DMS79 (cell line): Measurements from ENCODE around the gene MTCL1.

Experiments
- DNase-seq: peaks from one replicate; lab custom pipeline; 2025; lab: John Stamatoyannopoulos, UW

Gene MTCL1

DNA sequence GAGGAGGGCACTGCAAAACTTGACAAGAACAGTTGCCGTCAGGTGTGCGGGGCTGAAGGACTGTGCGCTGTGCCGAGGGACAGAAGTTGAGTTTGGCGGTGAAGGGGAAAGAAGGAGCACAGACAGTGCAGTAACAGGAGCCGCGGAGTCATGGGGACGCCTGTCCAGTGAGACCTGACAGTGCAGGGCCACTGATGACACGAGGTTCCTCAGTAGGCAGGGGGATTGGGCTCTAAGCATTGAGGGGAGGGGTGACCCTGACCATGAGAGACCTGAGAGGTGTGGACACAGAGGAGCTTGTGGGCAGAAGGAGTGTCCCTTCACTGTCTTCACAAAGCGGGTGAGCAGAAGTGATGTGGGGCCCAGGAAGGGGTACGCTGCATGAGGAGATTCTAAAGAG, 104.8 kb downstream of the MTCL1 start:
- DNase-seq: no peak

GRCh38 chr18:8811115-8811514, 105.8 kb downstream of the MTCL1 start:
- DNase-seq: no peak

DNA sequence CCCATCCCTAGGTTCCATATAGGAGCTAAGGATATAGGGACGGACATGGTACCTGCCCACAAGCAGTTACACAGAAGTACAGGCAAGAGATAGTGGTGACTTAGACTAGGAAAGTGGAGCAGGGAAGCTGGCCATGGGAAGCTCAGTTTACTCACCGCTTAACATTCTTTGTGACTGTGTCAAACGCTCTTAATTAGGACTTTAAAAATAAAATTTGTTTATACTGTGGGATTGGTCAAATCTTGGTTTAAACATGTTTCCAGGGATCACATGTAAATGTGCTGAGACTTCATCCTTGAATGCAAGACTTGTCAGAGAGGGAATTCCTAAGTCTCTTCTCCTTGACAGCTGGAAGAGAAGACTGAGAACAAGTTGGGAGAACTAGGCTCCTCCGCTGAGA, 107.3 kb downstream of the MTCL1 start:
- no peak for DNase-seq

GRCh38 chr18:8813611-8814010, 108.3 kb downstream of the MTCL1 start:
- DNase-seq: no peak

- no peak for DNase-seq
Observed at GRCh38 chr18:8814206-8814605, 108.8 kb downstream of the MTCL1 start.

DNA sequence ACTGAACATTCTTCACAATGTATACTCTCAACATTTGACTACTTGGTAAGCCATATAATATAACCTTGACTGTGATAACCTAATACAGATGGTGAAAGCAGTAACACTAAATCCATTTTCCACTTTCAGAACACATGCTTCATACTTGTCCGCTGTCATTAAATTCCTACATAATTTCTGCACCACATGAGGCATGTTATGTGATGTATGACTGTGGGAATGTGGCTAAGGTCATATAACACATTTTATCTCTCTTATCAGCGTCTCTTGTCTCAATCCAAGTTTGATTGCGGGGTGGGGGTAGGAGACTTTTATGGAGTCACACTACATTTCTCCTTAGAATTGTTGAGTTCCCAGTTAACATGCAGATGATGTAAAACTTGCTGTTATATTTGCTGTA, 110.9 kb downstream of the MTCL1 start:
- no peak for DNase-seq

DNA sequence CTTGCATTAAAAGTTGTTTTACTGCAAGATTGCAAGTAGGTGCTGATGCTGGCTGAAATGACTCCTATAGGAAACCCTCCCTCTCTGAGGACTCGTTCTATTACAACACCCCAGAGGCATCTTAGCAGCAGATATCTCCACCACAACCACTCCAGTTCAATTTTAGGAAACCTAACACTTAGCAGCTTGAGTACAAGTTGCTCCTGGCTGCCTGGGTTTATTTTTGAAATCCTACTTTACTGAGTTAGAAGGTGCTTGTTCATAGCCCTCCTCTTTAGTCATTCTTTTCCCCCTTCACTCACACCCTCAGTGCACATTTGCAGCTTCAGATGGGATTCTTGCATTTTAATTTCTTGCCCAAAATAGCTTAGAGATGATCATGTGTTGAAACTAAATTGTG, 111.5 kb downstream of the MTCL1 start:
- DNase-seq: no peak

GRCh38 chr18:8818982-8819381, 113.6 kb downstream of the MTCL1 start:
- DNase-seq: no peak

DNA sequence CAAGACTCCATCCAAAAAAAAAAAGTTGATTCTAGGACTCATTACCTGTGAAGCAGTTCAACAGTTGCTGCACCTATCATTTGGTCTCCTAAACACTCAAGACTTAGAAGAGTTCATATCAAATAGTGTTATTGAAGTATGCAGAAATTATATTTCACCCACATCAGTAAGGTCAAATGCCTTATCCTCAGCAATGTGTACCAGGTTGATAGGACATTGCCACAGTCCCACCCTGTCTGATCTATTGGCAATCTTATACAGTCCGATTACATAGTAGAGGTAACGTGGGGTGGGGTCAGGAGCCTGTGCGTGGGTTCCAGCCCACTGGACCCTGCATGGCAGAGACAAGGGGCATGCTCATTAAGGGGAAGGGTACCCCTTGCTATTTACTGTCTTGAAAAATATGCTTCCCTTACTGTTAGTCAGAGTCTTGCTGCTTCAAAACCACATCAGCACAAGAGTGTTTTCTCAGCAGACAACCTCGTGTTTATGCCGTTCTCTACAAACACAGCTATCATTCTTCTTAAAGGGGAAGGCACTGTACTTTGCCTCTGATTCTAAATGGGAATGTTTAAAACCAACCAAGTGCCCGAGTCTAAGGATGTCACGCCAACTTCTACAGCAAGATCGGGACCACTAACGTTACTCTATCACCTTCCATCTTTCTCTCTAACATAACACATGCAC, 115.2 kb downstream of the MTCL1 start:
- no peak for DNase-seq

- DNase-seq: no peak
Observed at GRCh38 chr18:8821083-8821465, 115.7 kb downstream of the MTCL1 start.

- DNase-seq: no peak
Observed at GRCh38 chr18:8821531-8821930, 116.2 kb downstream of the MTCL1 start.

GRCh38 chr18:8822643-8823042, 117.3 kb downstream of the MTCL1 start:
- no peak for DNase-seq

DNA sequence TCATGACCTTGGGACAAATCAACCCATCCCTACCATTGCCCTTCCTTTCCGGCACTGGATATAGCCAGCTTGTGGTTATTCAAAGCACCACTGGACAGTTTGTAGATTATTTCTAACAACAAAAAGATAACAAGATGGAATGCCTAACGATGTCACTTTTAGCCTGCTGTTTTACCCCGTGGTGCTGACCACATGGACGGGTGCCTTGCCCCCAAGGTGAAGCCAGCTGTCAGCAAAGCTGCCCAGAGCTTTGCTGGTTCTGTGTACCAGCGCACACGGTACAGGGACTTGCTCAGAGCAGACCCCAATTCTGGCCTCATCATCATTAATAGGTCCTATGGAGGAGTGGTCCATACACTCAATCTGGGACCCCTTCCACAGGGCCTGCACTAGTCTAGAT, 118.2 kb downstream of the MTCL1 start:
- no peak for DNase-seq

GRCh38 chr18:8824846-8825245, 119.5 kb downstream of the MTCL1 start:
- no peak for DNase-seq

DNA sequence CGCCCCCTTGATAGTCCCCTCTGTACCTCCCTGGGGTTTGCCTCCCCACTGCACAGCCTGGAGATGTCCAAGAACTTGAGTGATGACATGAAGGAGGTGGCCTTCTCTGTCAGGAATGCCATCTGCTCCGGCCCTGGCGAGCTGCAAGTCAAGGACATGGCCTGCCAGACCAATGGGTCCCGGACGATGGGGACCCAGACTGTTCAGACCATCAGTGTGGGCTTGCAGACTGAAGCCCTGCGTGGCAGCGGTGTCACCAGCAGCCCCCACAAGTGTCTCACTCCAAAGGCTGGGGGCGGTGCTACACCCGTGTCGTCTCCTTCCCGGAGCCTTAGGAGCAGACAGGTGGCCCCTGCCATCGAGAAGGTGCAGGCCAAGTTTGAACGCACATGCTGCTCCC, 119.9 kb downstream of the MTCL1 start:
- no peak for DNase-seq

DNA sequence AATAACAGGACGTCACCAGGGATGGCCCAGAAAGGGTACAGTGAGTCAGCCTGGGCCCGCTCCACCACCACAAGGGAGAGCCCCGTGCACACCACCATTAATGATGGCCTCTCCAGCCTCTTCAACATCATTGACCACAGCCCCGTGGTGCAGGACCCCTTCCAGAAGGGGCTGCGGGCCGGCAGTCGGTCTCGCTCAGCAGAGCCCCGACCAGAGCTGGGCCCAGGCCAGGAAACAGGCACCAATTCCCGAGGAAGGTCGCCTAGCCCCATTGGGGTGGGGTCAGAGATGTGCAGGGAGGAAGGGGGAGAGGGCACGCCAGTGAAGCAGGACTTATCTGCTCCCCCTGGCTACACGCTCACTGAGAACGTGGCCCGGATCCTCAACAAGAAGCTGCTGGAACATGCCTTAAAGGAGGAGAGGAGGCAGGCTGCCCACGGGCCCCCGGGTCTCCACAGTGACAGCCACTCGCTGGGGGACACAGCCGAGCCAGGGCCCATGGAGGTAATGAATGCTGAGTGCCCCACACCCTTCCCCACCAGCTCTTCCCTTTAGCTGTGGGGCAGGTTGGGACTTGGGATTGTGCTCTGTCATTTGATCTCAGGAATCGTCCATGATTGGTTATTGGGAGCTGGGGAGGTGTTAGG, 120.5 kb downstream of the MTCL1 start:
- no peak for DNase-seq

GRCh38 chr18:8826514-8826913, 121.2 kb downstream of the MTCL1 start:
- DNase-seq: no peak

DNA sequence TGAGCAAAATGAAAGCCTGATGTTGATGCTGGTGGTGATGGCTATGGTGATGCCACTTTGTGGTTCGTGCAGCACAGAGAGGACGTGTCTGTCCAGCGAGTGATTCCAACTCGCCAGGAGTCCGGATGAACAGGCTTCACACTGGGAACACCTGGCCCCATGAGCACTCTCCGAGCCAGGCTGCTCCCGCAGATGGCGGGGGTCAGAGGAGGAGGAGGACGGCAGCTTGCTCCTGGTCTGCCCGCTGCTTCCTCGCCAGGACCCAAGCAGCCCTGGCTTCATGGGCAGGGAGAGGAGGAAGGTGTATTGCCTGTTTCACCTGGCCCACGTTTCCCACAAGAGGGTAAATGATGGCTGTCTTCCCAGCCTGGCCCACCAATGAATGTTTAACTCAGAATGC, 121.6 kb downstream of the MTCL1 start:
- no peak for DNase-seq

DNA sequence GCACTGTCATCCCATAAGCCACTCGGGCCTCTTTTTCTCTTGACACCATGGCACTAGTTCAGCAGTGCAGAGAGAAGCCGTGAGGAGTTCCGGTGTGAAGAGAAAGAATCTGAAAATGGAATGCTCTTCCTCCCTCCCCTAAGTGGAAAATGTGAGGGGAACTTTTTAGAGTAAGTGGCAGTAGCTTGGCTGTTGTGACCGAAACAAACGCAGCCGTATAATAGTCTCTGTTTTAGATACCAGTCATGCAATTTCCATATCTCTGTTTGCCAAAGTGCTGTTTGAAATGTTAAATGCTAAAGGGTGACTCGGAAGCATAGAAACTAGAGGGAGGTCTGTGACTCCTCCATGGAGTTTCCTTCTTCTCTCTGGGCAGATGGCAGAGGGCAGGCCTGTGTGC, 122.9 kb downstream of the MTCL1 start:
- no peak for DNase-seq

DNA sequence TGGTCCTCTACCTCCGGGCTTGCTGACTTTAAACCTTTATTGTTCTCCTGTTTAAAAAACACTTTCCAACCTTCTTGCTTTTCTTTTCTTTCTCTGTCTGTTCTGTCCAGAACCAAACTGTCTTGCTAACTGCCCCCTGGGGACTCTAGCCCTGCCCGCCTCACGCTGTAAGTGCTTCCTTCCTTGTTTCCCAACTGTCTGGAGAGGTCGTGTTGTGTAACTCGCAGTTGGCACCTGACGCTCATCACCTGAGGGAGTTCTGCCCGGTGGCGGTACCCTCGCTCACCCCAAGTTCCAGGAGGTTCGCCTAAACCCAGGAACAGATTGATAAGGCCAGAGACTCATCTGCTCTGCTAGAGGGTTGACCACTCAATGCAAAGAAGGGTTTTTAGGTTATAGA, 123.4 kb downstream of the MTCL1 start:
- no peak for DNase-seq

- DNase-seq: no peak
Observed at GRCh38 chr18:8830067-8831060, 125.0 kb downstream of the MTCL1 start.

- no peak for DNase-seq
Observed at GRCh38 chr18:8831112-8831511, 125.8 kb downstream of the MTCL1 start.

DNA sequence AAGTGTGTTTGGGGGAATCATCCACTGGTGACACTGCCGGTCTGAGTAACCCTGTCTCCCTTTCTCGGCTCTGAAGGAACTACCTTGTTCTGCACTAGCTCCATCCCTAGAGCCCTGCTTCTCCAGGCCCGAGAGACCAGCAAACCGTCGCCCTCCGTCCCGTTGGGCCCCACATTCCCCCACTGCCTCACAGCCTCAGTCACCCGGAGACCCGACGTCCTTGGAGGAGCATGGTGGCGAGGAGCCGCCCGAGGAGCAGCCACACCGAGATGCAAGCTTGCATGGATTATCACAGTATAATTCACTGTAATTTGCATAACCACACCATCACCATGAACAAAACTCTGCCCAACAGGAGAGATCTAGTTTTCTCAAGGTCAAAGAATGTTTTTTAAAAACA, 126.2 kb downstream of the MTCL1 start:
- no peak for DNase-seq
